H1 (cell line): ENCODE measurements around the gene RFPL1. TPM values are rescaled to one million over a fixed set of nuclear protein-coding genes. Genes with fewer than 3 reads are reported as not detected.

Experiments used
- HDAC2 ChIP-seq, 2 experiments: fragments of 300-600 bp in 1 of 2; sonication (generic) in 1 of 2; IDR thresholded peaks; 2 replicates each; pipeline ENCODE4 v1.6.1; 2011 to 2012; ENCODE audit warnings: low read depth in 2 of 2, low read length in 2 of 2, mild to moderate bottlenecking in 2 of 2, moderate library complexity in 2 of 2, borderline replicate concordance in 1 of 2, inconsistent platforms in 1 of 2
- polyA plus RNA-seq, 7 experiments: library from polyadenylated mRNA; depleted of rRNA in 3 of 7; stranded (reverse) in 5 of 7; unstranded in 2 of 7; fragments of >200 nt in 5 of 7; fragments of 200-250 nt in 2 of 7; gene quantifications; 1 replicate in 5 of 7; 2 replicates in 1 of 7; 4 replicates in 1 of 7; pipeline versions ENCODE4 v1.2.1 to v1.2.3, GENCODE V29; 2011 to 2013; ENCODE audit warnings: missing spikeins in 2 of 7, mixed read lengths in 2 of 7
- total RNA-seq: library from RNA; stranded (reverse); fragmentation: NEBNext Ultra II Directional; extraction: Animal tissue kit (Norgen Biotek cat#: 25700); gene quantifications from 2 replicates; pipeline ENCODE4 v1.2.1, GENCODE V29; 2021

Gene RFPL1
- total and polyA plus RNA-seq, 2 of the 8 experiments (the other 6 are each of a cell fraction or from before 2014, with no cell fraction given) = not detected

- TF ChIP-seq HDAC2 (IDR thresholded peaks at IDR 0.05; ENCODE audit: borderline replicate concordance in 1 of 2, low read depth in 2 of 2, low read length in 2 of 2) = 0 out of 4 replicates have a peak, but pooled peaks of 1 of the 2 experiments have one; percentile 41
Observed at GRCh38 chr22:29470159-29470855, 31.9 kb downstream of the RFPL1 start (continued).
